T47D (cell line): ENCODE data around the gene PCDH1.

Experiments
- DNase-seq, 2 experiments: peaks; one replicate each; pipeline versions ENCODE4 v3.0.0 to v3.0.0-alpha.2; 2011 to 2012; ENCODE audit warnings: low read depth in 1 of 2, low spot score in 1 of 2
- JUND ChIP-seq: IDR thresholded peaks from 2 replicates; pipeline ENCODE4 v1.6.1; 2012; ENCODE audit warnings: low read depth
- in situ Hi-C: cut with HindIII; loops from 2 replicates; pipeline ENCODE4 v1.10.0; 2016; ENCODE audit warnings: low sequenced_read_pairs, low pct_unique_long_range_greater_than_20kb

PCDH1 gene

DNA sequence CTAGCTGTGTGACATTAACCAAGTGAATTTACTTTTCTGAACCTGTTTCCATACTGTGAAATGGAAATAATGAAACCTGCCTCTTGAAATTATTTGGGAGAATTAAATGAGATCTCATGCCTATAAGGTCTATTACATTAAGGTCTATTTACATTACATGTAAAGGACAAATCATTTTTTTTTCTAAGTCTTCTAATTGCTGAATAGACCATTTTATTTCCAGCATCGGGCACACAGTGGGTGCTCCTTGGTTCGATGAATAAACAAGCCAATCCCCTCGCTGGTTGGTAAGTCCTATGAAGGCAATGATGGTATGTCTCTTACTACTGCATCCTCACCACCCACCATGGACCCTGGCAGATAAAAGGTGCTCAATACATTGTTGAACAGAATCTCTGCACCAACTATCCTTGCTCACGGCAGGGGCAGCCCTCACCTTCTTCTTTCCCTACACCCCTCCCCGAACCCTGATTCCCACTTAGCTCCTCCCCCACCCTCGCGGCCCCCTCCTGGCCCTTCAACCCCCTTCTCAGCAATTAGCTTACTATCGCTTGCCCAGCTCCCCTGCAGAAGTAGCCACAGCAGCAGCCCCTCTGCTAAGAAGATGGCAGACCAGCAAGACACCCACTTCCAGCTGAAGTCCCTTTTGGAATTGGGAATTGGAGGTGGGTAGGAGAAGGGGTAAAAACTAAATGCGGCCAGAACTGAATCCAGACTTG is 3.0 kb downstream of the PCDH1 start:
- in situ Hi-C loops: no loop called here
- TF ChIP-seq JUND: no peak
- no peak for DNase-seq

DNA sequence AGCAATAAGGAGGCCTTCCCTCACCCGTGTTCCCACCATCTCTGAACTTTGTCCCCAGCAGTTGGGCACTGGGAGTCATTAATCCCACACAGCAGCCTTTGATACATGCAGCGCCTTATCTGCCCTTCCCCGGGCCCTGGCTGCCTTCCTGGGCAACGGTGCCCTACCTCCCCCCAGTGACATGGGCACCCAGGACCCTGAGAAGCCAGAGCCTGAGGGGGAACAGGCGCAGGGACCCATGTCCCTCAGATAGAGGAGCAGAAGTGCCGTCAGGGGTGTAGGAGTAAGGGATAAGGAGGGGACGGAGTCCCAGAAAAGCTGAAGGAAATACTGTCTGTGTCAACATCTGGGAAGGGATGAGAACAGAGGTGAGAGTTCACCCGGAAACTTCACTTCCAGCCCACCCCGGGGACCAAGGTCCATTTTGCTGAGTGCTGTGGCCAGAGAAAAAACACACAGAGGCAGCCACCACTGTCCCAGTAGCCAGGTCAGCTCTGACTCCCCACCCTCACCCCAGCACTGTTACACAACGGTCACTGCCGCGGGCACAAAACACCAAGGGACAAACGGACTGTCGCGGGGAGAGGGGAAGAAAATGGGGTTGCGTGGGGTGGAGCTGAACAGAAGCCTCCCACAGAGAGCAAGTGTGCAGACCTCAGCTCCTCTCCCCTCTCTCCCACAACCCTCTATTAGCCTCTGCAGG is 3.8 kb downstream of the PCDH1 start:
- DNase-seq: peak in 1 of 2 experiments; percentile 52
- in situ Hi-C loops: no loop called here
- TF ChIP-seq JUND: no peak

DNA sequence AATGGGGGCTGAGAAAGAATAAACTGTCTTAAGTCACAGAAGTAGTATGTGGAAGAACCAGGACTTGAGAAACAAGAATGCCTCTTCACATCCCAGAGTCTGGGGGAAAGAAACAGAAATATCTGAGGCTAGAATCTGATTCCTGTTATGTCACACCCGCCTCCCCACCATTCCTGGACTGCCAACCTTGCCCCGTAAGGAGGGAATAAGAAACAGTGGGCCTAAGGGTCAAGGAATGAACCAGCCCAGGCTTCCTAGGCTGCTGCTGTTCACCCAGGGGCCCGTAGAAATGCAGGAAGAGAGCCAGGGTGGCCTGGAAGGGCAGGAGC is 4.3 kb downstream of the PCDH1 start:
- TF ChIP-seq JUND: no peak
- DNase-seq: no peak
- in situ Hi-C loops: no loop called here

DNA sequence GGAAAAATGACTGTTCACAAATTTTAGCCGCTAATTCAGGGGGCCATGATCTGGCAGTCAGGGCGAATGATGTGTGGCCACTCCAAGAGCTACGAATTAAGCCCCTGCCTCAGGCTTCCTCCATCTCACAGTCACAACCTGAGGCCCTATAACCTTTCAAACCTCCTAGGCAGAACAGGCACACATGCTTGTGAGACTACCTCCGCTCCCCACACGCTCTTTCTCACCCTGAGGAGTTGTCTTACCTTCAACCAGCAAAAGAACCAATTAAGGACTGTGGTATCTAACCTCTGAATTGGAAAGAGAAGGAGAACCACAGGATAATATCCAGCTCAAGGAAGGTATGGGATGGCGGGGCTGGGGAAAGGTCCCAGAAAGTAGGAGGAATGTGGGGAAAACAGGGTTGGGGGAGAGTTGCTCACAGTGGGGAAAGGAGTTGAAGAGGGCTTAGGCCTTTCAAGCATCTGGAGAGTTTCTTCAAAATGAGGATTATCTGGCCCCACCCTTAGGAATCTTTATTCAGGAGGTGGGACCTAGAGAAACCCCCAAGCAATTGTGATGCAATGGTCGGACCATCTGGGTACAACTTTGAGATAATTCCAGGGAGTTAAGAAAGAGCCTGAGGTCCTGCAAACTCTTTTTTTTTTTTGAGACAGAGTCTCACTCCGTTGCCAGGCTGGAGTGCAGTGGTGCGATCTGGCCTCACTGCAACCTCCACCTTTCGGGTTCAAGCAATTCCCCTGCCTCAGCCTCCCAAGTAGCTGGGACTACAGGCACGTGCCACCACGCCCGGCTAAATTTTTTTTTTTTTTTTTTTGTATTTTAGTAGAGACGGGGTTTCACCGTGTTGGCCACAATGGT is 5.5 kb downstream of the PCDH1 start:
- no peak for TF ChIP-seq JUND
- DNase-seq: no peak
- in situ Hi-C loops: no loop called here

DNA sequence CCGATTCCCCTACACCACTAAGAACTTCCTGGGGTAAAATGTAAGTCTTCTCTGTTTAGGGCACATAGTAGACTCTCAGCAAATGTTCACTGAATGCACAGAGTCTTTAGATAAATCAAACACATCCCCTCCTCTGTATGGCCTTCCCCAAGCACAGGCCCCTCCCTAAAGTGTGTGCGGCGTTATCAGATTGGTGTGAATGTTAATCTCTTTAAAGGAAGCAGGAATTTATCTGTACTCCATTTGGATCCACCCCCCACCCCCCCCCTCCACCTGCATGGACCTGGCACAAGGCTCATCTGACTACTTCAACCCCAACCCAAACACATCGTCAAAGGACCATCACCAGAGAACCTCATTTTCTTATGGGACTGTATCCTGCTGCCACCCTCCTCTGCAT is 6.3 kb downstream of the PCDH1 start:
- in situ Hi-C loops: no loop called here
- TF ChIP-seq JUND: no peak
- DNase-seq: no peak

DNA sequence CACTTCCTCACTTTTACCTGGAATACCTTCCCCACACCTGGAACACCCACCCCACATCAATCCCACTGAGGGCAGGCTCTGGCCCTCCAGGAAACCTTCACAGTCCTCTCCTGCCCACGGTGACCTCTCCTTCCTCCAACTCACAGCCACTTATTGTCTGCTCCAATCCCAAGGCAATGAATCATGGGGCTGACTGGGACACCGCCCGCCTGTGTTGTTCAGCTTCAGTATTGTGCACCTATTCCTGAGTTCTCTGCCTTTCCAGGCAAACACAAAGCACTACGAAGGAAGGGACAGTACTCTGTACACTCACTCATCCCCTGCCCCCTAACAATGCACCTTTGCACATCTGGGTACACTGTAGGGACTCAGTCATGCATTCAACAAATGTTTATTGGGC is 7.3 kb downstream of the PCDH1 start:
- in situ Hi-C loops: no loop called here
- DNase-seq: no peak
- TF ChIP-seq JUND: no peak

DNA sequence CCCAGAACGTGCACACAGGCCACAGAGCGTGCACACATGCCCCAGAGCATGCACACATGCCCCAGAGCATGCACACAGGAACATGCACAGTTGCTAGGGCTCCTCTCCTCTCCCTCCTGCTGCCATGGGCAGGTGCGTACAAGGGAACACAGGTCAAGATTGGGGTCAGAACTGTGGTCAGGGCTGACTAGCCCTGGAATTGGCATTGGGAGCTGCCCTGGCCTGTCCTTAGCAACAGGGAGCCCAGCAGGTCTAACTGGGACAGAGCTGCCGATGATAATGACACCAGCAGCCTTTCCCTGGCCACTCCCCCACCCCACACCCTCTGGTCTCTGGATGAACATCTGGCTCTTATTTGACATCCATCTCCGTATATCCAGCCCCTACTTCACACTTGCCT is 8.0 kb downstream of the PCDH1 start:
- in situ Hi-C loops: no loop called here
- DNase-seq: peak in 1 of 2 experiments; percentile 66
- no peak for TF ChIP-seq JUND

DNA sequence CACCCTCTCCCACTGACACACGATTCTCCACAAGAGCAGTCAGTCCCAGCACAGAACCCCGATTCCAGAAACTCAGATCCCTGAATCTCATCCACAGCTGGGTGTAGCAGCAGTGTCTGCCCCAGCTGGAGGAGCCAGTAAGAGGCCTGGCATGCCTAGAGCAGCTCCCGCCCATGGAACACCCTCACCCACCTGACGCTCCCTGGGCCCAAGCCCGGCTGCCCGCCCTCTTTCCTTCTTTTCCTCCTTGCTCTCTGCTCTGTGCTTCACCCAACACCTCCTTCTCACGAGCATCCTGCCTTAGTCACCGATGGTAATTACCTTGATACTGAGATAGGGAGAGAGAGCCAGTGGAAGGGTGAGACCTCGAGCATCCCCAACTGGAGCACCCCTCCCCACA is 8.7 kb downstream of the PCDH1 start:
- in situ Hi-C loops: no loop called here
- no peak for DNase-seq
- TF ChIP-seq JUND: no peak

DNA sequence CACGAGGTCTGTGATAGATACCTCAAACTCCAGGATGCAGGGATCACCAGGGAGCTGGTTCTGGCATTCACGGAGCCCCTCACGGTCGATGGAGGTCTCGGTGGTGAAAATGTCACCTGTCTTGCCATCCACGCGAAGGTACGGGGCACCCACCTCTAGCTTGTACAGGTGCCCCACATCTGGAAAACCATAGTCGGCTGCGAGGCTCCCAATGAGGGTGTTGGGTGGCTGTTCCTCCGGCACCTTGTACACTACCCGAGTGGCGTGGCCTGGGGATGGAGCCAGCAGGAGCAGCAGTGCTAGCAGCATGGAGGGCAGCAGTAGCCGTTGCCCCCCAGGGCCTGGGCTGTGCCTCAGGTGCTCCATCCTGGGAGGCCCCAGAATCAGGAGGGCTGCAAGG is 9.2 kb downstream of the PCDH1 start:
- no peak for DNase-seq
- in situ Hi-C loops: no loop called here
- no peak for TF ChIP-seq JUND

DNA sequence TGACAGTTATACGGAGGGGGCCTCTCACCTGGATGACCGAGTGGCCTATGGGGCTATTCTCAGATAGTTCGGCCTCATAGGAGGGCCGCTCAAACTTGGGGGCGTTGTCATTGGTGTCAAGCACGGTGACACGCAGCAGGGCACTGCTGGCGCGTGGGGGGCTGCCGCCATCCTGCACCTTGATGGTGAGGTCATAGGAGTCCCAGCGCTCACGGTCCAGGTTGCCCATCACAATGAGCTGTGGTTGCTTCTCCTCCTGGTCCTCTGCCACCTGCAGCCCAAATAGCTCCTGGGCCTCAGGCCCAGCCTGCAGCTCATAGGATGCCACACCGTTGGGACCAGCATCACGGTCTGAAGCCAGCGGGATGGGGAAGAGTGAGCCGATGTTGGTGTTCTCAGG is 9.7 kb downstream of the PCDH1 start:
- no peak for DNase-seq
- in situ Hi-C loops: no loop called here
- TF ChIP-seq JUND: no peak

DNA sequence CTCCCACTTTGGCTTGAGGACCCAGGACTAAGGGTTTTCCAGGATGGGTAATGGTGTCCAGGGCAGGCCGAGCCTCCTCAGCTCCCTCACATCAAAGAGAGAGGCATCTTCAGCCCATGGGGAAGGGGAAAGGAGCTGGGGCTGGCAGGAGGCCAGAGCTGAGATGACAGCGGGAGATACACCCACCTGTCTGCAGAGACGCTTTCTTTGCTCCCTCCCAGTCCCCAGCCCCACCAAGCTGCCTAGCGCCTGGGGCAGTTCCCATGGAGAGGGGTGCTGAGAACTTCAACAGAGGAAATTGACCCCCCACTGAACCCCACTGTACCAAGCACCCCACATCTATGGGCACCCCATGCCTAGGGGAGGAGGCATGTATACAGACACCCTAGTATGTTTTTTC is 10.6 kb downstream of the PCDH1 start:
- DNase-seq: no peak
- TF ChIP-seq JUND: no peak
- in situ Hi-C loops: no loop called here

DNA sequence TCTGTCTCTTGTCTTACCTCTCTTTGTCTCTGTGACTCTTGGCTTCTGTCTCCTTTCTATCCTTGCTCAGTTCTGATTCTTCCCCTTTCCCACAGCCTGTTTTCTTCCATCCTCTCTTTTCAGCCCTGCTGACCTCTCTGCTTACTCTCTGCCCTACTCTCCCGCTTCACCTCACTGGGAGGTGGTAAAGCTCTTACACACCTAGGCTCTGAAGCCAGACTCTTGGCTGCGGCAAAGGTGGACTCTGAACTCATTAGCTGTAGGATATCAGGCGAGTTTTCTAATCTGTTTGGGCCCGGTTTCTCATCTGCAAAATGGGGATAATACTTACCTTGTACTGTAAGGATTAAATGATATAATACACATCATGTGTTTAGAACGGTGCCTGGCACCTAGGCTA is 11.1 kb downstream of the PCDH1 start:
- no peak for TF ChIP-seq JUND
- in situ Hi-C loops: no loop called here
- DNase-seq: no peak

DNA sequence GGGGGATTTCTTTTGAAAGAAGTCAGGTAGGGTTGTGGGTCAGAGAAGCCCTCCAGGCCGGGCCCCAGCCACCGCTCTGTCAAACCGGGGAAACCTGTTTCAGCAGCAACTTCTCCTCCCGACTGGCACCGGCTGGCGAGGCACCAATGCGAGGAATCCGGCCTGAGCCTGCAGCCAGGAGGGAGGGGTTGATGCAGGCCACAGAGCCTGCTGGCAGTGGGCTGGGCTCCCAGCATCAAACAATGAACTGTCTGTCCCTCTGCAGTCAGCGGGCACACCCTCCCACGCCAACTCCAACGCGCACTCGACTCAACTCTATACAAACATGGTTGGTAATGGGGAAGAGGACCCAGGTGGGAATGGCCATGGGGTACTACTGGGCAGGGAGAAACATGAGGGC is 12.1 kb downstream of the PCDH1 start:
- TF ChIP-seq JUND: no peak
- in situ Hi-C loops: no loop called here
- peak; percentile 97 to 98 for DNase-seq
